Smooth muscle cell (in vitro differentiated cells): Measurements from ENCODE around the gene UNG. TPM values are rescaled to one million over a fixed set of nuclear protein-coding genes. Genes with fewer than 3 reads are reported as not detected.

Experiments used
- DNase-seq: peaks from one replicate; lab custom pipeline; 2025; ENCODE audit not compliant: unreplicated experiment; lab: John Stamatoyannopoulos, UW
- H2AFZ ChIP-seq: fragments of 200-600 bp; sonication (generic); 2 replicates; pipeline ENCODE4 v1.6.0; 2016; ENCODE audit warnings: antibody characterized with exemption, low read depth, mild to moderate bottlenecking
- H3F3A ChIP-seq: fragments of 200-600 bp; sonication (generic); 2 replicates; pipeline ENCODE4 v1.6.0; 2017; ENCODE audit warnings: antibody characterized with exemption, low read depth
- H3K27ac ChIP-seq: fragments of 200-600 bp; sonication (generic); 2 replicates; pipeline ENCODE4 v1.5.1; 2016; ENCODE audit warnings: low read depth, mild to moderate bottlenecking
- H3K27me3 ChIP-seq: fragments of 200-600 bp; sonication (generic); 2 replicates; pipeline ENCODE4 v1.6.1; 2016; ENCODE audit warnings: low read depth, mild to moderate bottlenecking
- H3K36me3 ChIP-seq: fragments of 200-600 bp; sonication (generic); 2 replicates; pipeline ENCODE4 v1.5.1; 2016; ENCODE audit warnings: low read depth
- H3K4me1 ChIP-seq: fragments of 200-600 bp; sonication (generic); 2 replicates; pipeline ENCODE4 v1.5.1; 2016; ENCODE audit warnings: low read depth
- H3K4me2 ChIP-seq: fragments of 200-600 bp; sonication (generic); 2 replicates; pipeline ENCODE4 v1.6.0; 2016; ENCODE audit warnings: mild to moderate bottlenecking
- H3K4me3 ChIP-seq: fragments of 200-600 bp; sonication (generic); 2 replicates; pipeline ENCODE4 v1.5.1; 2016; ENCODE audit warnings: mild to moderate bottlenecking
- H3K79me2 ChIP-seq: fragments of 200-600 bp; sonication (generic); 2 replicates; pipeline ENCODE4 v1.6.0; 2016; ENCODE audit warnings: low read depth, mild to moderate bottlenecking
- H3K9ac ChIP-seq: fragments of 200-600 bp; sonication (generic); 2 replicates; pipeline ENCODE4 v1.6.0; 2016; ENCODE audit warnings: low read depth
- H3K9me3 ChIP-seq: fragments of 200-600 bp; sonication (generic); replicated peaks from 2 replicates; pipeline ENCODE4 v1.5.1; 2016; ENCODE audit warnings: low read depth
- H4K20me1 ChIP-seq: fragments of 200-600 bp; sonication (generic); 2 replicates; pipeline ENCODE4 v1.6.0; 2016; ENCODE audit warnings: low read depth
- WGBS: methylation state at CpG from one replicate; pipeline ENCODE4 v1.1.7; 2016; ENCODE audit warnings: low lambda C conversion rate; 5-methylcytosine and 5-hydroxymethylcytosine counted together
- polyA plus RNA-seq: library from polyadenylated mRNA; unstranded; fragments of >200 nt; fragmentation: Nextera tagmentation; extraction: Ambion mirVana; gene quantifications from 2 replicates; pipeline ENCODE4 v1.2.1, GENCODE V29; 2016
- total RNA-seq: library from RNA; depleted of rRNA; stranded (reverse); fragments of >200 nt; gene quantifications from 2 replicates; pipeline ENCODE4 v1.2.3, GENCODE V29; 2014
- TF ChIP-seq, protein P1 (sequence below): fragments of 200-600 bp; sonication (generic); IDR thresholded peaks from 2 replicates; pipeline ENCODE4 v1.5.1; 2017; ENCODE audit warnings: borderline replicate concordance, mild to moderate bottlenecking, antibody characterized with exemption; ENCODE audit not compliant: insufficient read depth, poor library complexity, severe bottlenecking

The UNG gene
- total and polyA plus RNA-seq, 2 experiments from 2014 or later: 17.1 to 22.8 TPM

DNA sequence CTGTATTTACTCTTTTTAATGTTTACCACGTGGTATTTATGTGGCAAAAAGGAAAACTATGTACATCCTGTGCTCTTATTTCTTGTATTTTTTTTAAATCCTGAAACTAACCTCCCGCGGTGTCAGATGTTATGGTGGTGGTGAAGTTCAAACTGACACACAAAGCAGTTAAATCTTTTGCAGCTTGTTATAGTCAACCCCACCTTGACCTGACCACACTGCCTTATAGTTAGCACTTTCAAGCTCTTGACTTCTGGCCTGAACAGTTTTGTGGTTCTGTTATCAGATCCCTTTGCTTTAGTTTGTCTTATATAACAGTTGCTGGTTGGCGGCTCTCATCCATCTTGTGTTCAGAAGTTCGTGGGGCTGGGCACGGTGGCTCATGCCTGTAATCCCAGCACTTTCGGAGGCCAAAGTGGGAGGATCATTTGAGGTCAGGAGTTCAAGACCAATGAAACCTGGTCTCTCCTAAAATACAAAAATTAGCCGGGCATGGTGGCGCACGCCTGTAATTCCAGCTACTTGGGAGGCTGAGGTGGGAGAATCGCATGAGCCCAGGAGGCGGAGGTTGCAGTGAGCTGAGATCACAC is 2.1 kb downstream of the UNG start:
- WGBS: 82% methylated on average over 12 of the region's 12 CpGs
- TF ChIP-seq, protein P1, sequence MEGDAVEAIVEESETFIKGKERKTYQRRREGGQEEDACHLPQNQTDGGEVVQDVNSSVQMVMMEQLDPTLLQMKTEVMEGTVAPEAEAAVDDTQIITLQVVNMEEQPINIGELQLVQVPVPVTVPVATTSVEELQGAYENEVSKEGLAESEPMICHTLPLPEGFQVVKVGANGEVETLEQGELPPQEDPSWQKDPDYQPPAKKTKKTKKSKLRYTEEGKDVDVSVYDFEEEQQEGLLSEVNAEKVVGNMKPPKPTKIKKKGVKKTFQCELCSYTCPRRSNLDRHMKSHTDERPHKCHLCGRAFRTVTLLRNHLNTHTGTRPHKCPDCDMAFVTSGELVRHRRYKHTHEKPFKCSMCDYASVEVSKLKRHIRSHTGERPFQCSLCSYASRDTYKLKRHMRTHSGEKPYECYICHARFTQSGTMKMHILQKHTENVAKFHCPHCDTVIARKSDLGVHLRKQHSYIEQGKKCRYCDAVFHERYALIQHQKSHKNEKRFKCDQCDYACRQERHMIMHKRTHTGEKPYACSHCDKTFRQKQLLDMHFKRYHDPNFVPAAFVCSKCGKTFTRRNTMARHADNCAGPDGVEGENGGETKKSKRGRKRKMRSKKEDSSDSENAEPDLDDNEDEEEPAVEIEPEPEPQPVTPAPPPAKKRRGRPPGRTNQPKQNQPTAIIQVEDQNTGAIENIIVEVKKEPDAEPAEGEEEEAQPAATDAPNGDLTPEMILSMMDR: no peak

DNA sequence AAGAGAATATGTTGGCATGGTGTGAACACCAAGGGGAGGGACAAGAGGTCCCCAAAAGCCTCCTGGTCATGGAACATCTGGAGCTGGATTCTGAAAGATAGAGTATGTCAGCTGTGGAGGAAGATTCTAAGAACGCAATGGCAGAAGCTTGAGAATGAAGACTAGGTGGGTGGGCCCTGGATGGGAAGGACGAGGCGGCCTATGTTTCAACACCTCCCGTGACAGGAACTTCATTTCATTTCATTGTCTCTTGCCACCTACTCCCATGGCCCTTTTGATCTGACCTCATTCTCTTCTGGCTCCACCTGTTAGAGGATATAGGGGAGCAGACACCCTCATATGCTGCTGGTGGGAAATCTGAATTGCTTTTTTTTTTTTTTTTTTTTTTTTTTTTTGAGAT is 3.3 kb downstream of the UNG start:
- TF ChIP-seq, protein P1: no peak

More for the DNA sequence above, 2.1 kb downstream of the UNG start:
- no peak overlapping the region for H3K27ac ChIP-seq
- no peaks in the 10 kb centered on the region for H3K27me3 ChIP-seq
- peak overlapping the region; percentile 95 for H3K4me2 ChIP-seq
- no peak for DNase-seq
- H4K20me1 ChIP-seq: peaks cover 4% of the 10 kb centered on the region
- H2AFZ ChIP-seq: no peak overlapping the region
- peaks cover 21% of the 10 kb centered on the region for H3K79me2 ChIP-seq
- H3F3A ChIP-seq: no peaks in the 10 kb centered on the region
- H3K9me3 ChIP-seq: no peaks in the 10 kb centered on the region
- peak overlapping the region; percentile 82 for H3K4me3 ChIP-seq
- H3K4me1 ChIP-seq: peaks cover 8% of the 10 kb centered on the region
- H3K9ac ChIP-seq: no peak overlapping the region
- H3K36me3 ChIP-seq: peaks cover 8% of the 10 kb centered on the region

DNA sequence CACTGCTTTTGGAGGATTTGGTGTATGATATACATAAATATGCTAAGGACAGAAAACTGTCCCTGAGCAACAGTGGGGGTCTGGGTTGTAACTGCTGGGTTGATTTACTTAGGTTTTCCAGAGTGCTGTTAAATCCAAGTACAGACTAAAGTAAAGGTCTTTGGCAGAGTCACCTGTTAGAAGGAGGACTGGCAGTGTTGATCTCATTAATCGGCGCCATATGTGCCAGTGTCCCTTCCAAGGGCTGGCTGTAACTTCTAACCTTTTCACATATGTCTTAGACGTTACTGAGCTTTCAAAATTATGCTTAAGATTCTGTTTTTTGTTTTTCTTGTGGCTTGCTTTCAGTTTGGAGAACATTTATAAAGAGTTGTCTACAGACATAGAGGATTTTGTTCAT is 5.1 kb downstream of the UNG start:
- Histone ChIP-seq H3K36me3 (peaks cover 8% of the 10 kb centered on the region), H2AFZ (no peak overlapping the region), H3K4me2 (no peak overlapping the region), H3K4me1 (peaks cover 8% of the 10 kb centered on the region), H3K79me2 (peaks cover 21% of the 10 kb centered on the region), H3K9me3 (no peaks in the 10 kb centered on the region), H3K9ac (no peak overlapping the region), H3K4me3 (no peak overlapping the region), H3K27me3 (no peaks in the 10 kb centered on the region), H3F3A (no peaks in the 10 kb centered on the region), H4K20me1 (peaks cover 4% of the 10 kb centered on the region), H3K27ac (peak overlapping the region; percentile 81)
- 95% methylated on average over 3 of the region's 3 CpGs for WGBS
- TF ChIP-seq, protein P1: no peak
- DNase-seq: no peak

More for the DNA sequence above, 3.3 kb downstream of the UNG start:
- Histone ChIP-seq H3K79me2 (peaks cover 21% of the 10 kb centered on the region), H3K4me3 (no peak overlapping the region), H4K20me1 (peaks cover 4% of the 10 kb centered on the region), H3K27ac (no peak overlapping the region), H3K4me2 (no peak overlapping the region), H3K4me1 (peaks cover 8% of the 10 kb centered on the region), H3K9me3 (no peaks in the 10 kb centered on the region), H3K36me3 (peaks cover 8% of the 10 kb centered on the region), H3K27me3 (no peaks in the 10 kb centered on the region), H2AFZ (no peak overlapping the region), H3F3A (no peaks in the 10 kb centered on the region), H3K9ac (no peak overlapping the region)
- WGBS: 93% methylated on average over 4 of the region's 4 CpGs
- no peak for DNase-seq

DNA sequence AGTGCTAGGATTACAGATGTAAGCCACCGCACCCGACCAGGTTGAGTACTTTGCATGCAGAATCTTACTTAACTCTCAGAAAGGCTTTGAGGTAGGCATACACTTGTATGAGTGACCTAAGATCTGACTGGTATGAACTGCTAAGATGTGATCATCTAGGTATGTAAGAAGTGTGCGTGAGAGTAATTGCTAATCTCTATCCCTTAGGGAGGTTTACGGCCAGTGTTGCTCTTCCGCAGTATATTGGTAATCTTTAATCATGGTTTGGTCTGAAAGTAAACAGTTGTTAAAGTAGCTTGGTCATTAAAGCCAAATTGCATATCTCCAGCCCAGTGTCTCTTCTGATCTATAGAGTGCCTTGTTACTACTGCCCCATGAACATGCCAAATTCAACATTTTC is 7.8 kb downstream of the UNG start:
- Histone ChIP-seq H3K27ac (no peak overlapping the region), H3K36me3 (peaks cover 8% of the 10 kb centered on the region), H4K20me1 (peaks cover 4% of the 10 kb centered on the region), H3K9ac (no peak overlapping the region), H3K27me3 (no peaks in the 10 kb centered on the region), H3K4me2 (no peak overlapping the region), H3K9me3 (no peaks in the 10 kb centered on the region), H3K4me1 (no peaks in the 10 kb centered on the region), H3K79me2 (peaks cover 7% of the 10 kb centered on the region), H3F3A (peaks cover 2% of the 10 kb centered on the region), H2AFZ (no peak overlapping the region), H3K4me3 (no peak overlapping the region)
- no peak for DNase-seq
- TF ChIP-seq, protein P1: no peak
- 89% methylated on average over 5 of the region's 5 CpGs for WGBS
